Neural cell (in vitro differentiated cells): Measurements from ENCODE around the gene RWDD4. TPM values are rescaled to one million over a fixed set of nuclear protein-coding genes. Genes with fewer than 3 reads are reported as not detected.

Experiments used
- H2AFZ ChIP-seq: fragments of 200-600, 300-800 bp; sonication (generic), shearing (Covaris generic); 2 replicates; pipeline ENCODE4 v1.6.0; 2014; ENCODE audit warnings: low read depth, mild to moderate bottlenecking, antibody characterized with exemption, low read length, moderate library complexity
- H3F3A ChIP-seq: fragments of 200-600 bp; shearing (Covaris generic); 2 replicates; pipeline ENCODE4 v1.6.1; 2016; ENCODE audit warnings: mild to moderate bottlenecking, moderate library complexity, mixed read lengths, antibody characterized with exemption, low read length; ENCODE audit not compliant: insufficient read depth, poor library complexity, severe bottlenecking
- H3K27ac ChIP-seq: fragments of 200-600, 300-800 bp; sonication (generic), shearing (Covaris generic); 2 replicates; pipeline ENCODE4 v1.5.1; 2014; ENCODE audit warnings: mild to moderate bottlenecking, low read length, moderate library complexity
- H3K27me3 ChIP-seq: fragments of 300-800, 200-600 bp; sonication (generic), shearing (Covaris generic); 2 replicates; pipeline ENCODE4 v1.6.0; 2014; ENCODE audit warnings: mild to moderate bottlenecking, low read depth, low read length, moderate library complexity; ENCODE audit not compliant: insufficient read depth
- H3K36me3 ChIP-seq: fragments of 300-800, 200-600 bp; sonication (generic), shearing (Covaris generic); 2 replicates; pipeline ENCODE4 v1.5.1; 2014; ENCODE audit warnings: mild to moderate bottlenecking, antibody characterized with exemption, low read length, moderate library complexity; ENCODE audit not compliant: insufficient read depth
- H3K4me2 ChIP-seq: fragments of 300-800, 200-600 bp; sonication (generic), shearing (Covaris generic); 2 replicates; pipeline ENCODE4 v1.6.0; 2014; ENCODE audit warnings: mild to moderate bottlenecking, low read length
- H3K4me3 ChIP-seq: fragments of 300-800, 200-600 bp; sonication (generic), shearing (Covaris generic); 2 replicates; pipeline ENCODE4 v1.5.1; 2014; ENCODE audit warnings: mild to moderate bottlenecking, low read length, moderate library complexity
- H3K79me2 ChIP-seq: fragments of 200-600 bp; shearing (Covaris generic); replicated peaks from 2 replicates; pipeline ENCODE4 v1.6.0; 2014; ENCODE audit warnings: mild to moderate bottlenecking, low read length, moderate library complexity; ENCODE audit not compliant: insufficient read depth
- H3K9ac ChIP-seq: fragments of 300-800, 200-600 bp; sonication (generic), shearing (Covaris generic); 2 replicates; pipeline ENCODE4 v1.6.1; 2016; ENCODE audit warnings: mild to moderate bottlenecking, low read length, mixed read lengths
- H3K9me2 ChIP-seq: fragments of 200-600 bp; shearing (Covaris generic); 2 replicates; pipeline ENCODE4 v1.6.1; 2016; ENCODE audit warnings: mild to moderate bottlenecking, low read length, mixed read lengths; ENCODE audit not compliant: insufficient read depth
- H3K9me3 ChIP-seq: fragments of 200-600, 300-800 bp; sonication (generic), shearing (Covaris generic); 2 replicates; pipeline ENCODE4 v1.6.1; 2016; ENCODE audit warnings: mild to moderate bottlenecking, mixed run types, low read length, moderate library complexity, mixed read lengths
- H4K20me1 ChIP-seq: fragments of 200-600 bp; shearing (Covaris generic); 2 replicates; pipeline ENCODE4 v1.6.1; 2016; ENCODE audit warnings: mild to moderate bottlenecking, mixed run types; ENCODE audit not compliant: insufficient read depth
- EP300 ChIP-seq: fragments of 450-650 bp; conservative IDR thresholded peaks from 2 replicates; pipeline ENCODE4 v1.6.1; 2014; ENCODE audit warnings: antibody characterized with exemption, mild to moderate bottlenecking, moderate library complexity; ENCODE audit not compliant: poor library complexity, severe bottlenecking
- EZH2 ChIP-seq: fragments of 200-600, 300-800 bp; shearing (Covaris generic), sonication (generic); IDR thresholded peaks from 2 replicates; pipeline ENCODE4 v1.6.1; 2014; ENCODE audit warnings: antibody characterized with exemption, low read length, borderline replicate concordance, mild to moderate bottlenecking; ENCODE audit not compliant: insufficient read depth, poor library complexity, severe bottlenecking
- MXI1 ChIP-seq: fragments of 450-650 bp; conservative IDR thresholded peaks from 2 replicates; pipeline ENCODE4 v1.6.1; 2014; ENCODE audit warnings: antibody characterized with exemption, mild to moderate bottlenecking; ENCODE audit not compliant: poor library complexity, severe bottlenecking
- POLR2AphosphoS5 ChIP-seq: IDR thresholded peaks from 2 replicates; pipeline ENCODE4 v1.6.1; 2012
- RAD21 ChIP-seq: fragments of 450-650 bp; conservative IDR thresholded peaks from 2 replicates; pipeline ENCODE4 v1.6.1; 2014; ENCODE audit warnings: antibody characterized with exemption, mild to moderate bottlenecking, moderate library complexity
- SMC3 ChIP-seq: fragments of 450-650 bp; conservative IDR thresholded peaks from 2 replicates; pipeline ENCODE4 v1.6.1; 2014; ENCODE audit warnings: antibody characterized with exemption, mild to moderate bottlenecking, moderate library complexity; ENCODE audit not compliant: poor library complexity
- TAF1 ChIP-seq: IDR thresholded peaks from 2 replicates; pipeline ENCODE4 v1.6.1; 2012; ENCODE audit warnings: low read depth
- polyA plus RNA-seq: library from polyadenylated mRNA; depleted of rRNA; stranded (reverse); fragments of >200 nt; gene quantifications from 2 replicates; pipeline ENCODE4 v1.2.3, GENCODE V29; 2014
- TF ChIP-seq, protein P1 (sequence below): fragments of 450-650 bp; IDR thresholded peaks from 2 replicates; pipeline ENCODE4 v1.5.1; 2014; ENCODE audit warnings: antibody characterized with exemption, mild to moderate bottlenecking, moderate library complexity; ENCODE audit not compliant: poor library complexity, severe bottlenecking
- TF ChIP-seq, protein P2 (sequence below): IDR thresholded peaks from 2 replicates; pipeline ENCODE4 v1.6.1; 2012; ENCODE audit warnings: borderline replicate concordance

Gene RWDD4
- polyA plus RNA-seq, 1 donor from 2014 or later = 68.2 TPM

- Histone ChIP-seq H3K27me3 (no peaks in the 10 kb centered on the region), H3K36me3 (no peaks in the 10 kb centered on the region), H2AFZ (no peak overlapping the region), H3K4me3 (no peak overlapping the region), H3K79me2 (no peaks in the 10 kb centered on the region), H4K20me1 (no peaks in the 10 kb centered on the region), H3K9ac (no peak overlapping the region), H3K27ac (no peak overlapping the region), H3F3A (no peaks in the 10 kb centered on the region), H3K9me2 (no peaks in the 10 kb centered on the region), H3K4me2 (no peak overlapping the region), H3K9me3 (no peaks in the 10 kb centered on the region)
- TF ChIP-seq POLR2AphosphoS5 (no peak), EZH2 (no peak), SMC3 (no peak), EP300 (no peak), RAD21 (no peak), TAF1 (no peak), MXI1 (no peak)
- TF ChIP-seq, protein P1, sequence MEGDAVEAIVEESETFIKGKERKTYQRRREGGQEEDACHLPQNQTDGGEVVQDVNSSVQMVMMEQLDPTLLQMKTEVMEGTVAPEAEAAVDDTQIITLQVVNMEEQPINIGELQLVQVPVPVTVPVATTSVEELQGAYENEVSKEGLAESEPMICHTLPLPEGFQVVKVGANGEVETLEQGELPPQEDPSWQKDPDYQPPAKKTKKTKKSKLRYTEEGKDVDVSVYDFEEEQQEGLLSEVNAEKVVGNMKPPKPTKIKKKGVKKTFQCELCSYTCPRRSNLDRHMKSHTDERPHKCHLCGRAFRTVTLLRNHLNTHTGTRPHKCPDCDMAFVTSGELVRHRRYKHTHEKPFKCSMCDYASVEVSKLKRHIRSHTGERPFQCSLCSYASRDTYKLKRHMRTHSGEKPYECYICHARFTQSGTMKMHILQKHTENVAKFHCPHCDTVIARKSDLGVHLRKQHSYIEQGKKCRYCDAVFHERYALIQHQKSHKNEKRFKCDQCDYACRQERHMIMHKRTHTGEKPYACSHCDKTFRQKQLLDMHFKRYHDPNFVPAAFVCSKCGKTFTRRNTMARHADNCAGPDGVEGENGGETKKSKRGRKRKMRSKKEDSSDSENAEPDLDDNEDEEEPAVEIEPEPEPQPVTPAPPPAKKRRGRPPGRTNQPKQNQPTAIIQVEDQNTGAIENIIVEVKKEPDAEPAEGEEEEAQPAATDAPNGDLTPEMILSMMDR = no peak
- TF ChIP-seq, protein P2, sequence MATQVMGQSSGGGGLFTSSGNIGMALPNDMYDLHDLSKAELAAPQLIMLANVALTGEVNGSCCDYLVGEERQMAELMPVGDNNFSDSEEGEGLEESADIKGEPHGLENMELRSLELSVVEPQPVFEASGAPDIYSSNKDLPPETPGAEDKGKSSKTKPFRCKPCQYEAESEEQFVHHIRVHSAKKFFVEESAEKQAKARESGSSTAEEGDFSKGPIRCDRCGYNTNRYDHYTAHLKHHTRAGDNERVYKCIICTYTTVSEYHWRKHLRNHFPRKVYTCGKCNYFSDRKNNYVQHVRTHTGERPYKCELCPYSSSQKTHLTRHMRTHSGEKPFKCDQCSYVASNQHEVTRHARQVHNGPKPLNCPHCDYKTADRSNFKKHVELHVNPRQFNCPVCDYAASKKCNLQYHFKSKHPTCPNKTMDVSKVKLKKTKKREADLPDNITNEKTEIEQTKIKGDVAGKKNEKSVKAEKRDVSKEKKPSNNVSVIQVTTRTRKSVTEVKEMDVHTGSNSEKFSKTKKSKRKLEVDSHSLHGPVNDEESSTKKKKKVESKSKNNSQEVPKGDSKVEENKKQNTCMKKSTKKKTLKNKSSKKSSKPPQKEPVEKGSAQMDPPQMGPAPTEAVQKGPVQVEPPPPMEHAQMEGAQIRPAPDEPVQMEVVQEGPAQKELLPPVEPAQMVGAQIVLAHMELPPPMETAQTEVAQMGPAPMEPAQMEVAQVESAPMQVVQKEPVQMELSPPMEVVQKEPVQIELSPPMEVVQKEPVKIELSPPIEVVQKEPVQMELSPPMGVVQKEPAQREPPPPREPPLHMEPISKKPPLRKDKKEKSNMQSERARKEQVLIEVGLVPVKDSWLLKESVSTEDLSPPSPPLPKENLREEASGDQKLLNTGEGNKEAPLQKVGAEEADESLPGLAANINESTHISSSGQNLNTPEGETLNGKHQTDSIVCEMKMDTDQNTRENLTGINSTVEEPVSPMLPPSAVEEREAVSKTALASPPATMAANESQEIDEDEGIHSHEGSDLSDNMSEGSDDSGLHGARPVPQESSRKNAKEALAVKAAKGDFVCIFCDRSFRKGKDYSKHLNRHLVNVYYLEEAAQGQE = no peak
These were observed 25.2 kb downstream of the RWDD4 start for GRCh38 chr4:183633476-183634400.

- no peak overlapping the region for H3K4me3 ChIP-seq
- H3F3A ChIP-seq = no peaks in the 10 kb centered on the region
- H3K27ac ChIP-seq = no peak overlapping the region
- no peaks in the 10 kb centered on the region for H3K79me2 ChIP-seq
- H3K9ac ChIP-seq = no peak overlapping the region
- no peak for TF ChIP-seq TAF1
- no peak for TF ChIP-seq RAD21
- TF ChIP-seq, protein P1 = no peak
- TF ChIP-seq, protein P2 = no peak
- TF ChIP-seq SMC3 = no peak
- no peak for TF ChIP-seq EZH2
- TF ChIP-seq MXI1 = no peak
- TF ChIP-seq POLR2AphosphoS5 = no peak
- no peak for TF ChIP-seq EP300
- H3K27me3 ChIP-seq = no peaks in the 10 kb centered on the region
- H3K9me2 ChIP-seq = no peaks in the 10 kb centered on the region
- no peaks in the 10 kb centered on the region for H3K36me3 ChIP-seq
- no peak overlapping the region for H2AFZ ChIP-seq
- no peaks in the 10 kb centered on the region for H4K20me1 ChIP-seq
- H3K4me2 ChIP-seq = no peak overlapping the region
- H3K9me3 ChIP-seq = no peaks in the 10 kb centered on the region
These were observed 26.3 kb downstream of the RWDD4 start for GRCh38 chr4:183632689-183633088.
